Brain microvascular endothelial cell (primary cell): ENCODE results near the gene SLC6A20.
"Not testable (repeated sequence)": the region's sequence is repeated elsewhere in the genome, so short reads cannot be mapped to it uniquely, and the experiment has no call there.

ENCODE experiments used
- DNase-seq: peaks from one replicate; pipeline ENCODE4 v3.0.0-alpha.2; 2020
- H3K27ac ChIP-seq: fragments of 250-450 bp; sonication (Bioruptor Pico); 2 replicates; pipeline ENCODE4 v1.5.1; 2020; ENCODE audit warnings: mild to moderate bottlenecking, moderate library complexity
- H3K27me3 ChIP-seq: fragments of 250-450 bp; sonication (Bioruptor Pico); replicated peaks from 2 replicates; pipeline ENCODE4 v1.5.1; 2020; ENCODE audit warnings: mild to moderate bottlenecking
- H3K36me3 ChIP-seq: fragments of 250-450 bp; sonication (Bioruptor Pico); replicated peaks from 2 replicates; pipeline ENCODE4 v1.5.1; 2020; ENCODE audit warnings: mild to moderate bottlenecking
- H3K4me3 ChIP-seq: 2 replicates; pipeline ENCODE4 v1.5.1; 2011; ENCODE audit warnings: low read depth, mild to moderate bottlenecking, control low read depth, low read length, moderate library complexity
- in situ Hi-C: cut with HindIII; loops from 2 replicates; pipeline ENCODE4 v1.10.0; 2017; ENCODE audit warnings: low sequenced_read_pairs, low pct_ligation_motif_present
- TF ChIP-seq, protein P1 (sequence below): IDR thresholded peaks from 2 replicates; pipeline ENCODE4 v1.5.1; 2011; ENCODE audit warnings: low read depth, mild to moderate bottlenecking, moderate library complexity, low read length, control low read depth, inconsistent platforms; ENCODE audit errors: missing control alignments

SLC6A20 gene

DNA sequence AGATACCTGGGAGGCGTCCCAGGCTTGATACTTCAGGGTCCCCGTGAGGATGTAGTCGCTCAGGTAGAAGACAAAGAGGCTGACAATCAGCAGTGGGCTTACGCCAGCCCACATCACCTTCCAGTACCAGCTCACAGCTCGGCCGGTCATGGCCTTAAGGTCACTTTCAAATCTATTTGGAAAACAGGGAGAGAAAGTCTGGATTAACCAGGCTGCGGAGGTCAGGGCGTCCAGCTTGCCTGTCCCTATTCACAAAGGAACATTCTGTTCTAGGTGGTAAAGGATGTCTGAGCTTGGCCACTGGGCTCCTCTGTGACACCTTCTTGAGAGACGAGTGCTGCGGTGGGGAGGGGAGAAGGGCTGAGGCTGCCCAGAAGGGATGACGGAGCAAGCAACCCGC is 36.5 kb downstream of the SLC6A20 start:
- in situ Hi-C loops = loop anchor here (25.0 kb wide), 1 partner anchor 302 kb away; no protein-coding TSS in a partner anchor
- no peak for DNase-seq
- H3K4me3 ChIP-seq = no peak overlapping the region
- no peak overlapping the region for H3K27ac ChIP-seq
- TF ChIP-seq, protein P1, sequence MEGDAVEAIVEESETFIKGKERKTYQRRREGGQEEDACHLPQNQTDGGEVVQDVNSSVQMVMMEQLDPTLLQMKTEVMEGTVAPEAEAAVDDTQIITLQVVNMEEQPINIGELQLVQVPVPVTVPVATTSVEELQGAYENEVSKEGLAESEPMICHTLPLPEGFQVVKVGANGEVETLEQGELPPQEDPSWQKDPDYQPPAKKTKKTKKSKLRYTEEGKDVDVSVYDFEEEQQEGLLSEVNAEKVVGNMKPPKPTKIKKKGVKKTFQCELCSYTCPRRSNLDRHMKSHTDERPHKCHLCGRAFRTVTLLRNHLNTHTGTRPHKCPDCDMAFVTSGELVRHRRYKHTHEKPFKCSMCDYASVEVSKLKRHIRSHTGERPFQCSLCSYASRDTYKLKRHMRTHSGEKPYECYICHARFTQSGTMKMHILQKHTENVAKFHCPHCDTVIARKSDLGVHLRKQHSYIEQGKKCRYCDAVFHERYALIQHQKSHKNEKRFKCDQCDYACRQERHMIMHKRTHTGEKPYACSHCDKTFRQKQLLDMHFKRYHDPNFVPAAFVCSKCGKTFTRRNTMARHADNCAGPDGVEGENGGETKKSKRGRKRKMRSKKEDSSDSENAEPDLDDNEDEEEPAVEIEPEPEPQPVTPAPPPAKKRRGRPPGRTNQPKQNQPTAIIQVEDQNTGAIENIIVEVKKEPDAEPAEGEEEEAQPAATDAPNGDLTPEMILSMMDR = no peak
- no peaks in the 10 kb centered on the region for H3K36me3 ChIP-seq
- no peaks in the 10 kb centered on the region for H3K27me3 ChIP-seq

DNA sequence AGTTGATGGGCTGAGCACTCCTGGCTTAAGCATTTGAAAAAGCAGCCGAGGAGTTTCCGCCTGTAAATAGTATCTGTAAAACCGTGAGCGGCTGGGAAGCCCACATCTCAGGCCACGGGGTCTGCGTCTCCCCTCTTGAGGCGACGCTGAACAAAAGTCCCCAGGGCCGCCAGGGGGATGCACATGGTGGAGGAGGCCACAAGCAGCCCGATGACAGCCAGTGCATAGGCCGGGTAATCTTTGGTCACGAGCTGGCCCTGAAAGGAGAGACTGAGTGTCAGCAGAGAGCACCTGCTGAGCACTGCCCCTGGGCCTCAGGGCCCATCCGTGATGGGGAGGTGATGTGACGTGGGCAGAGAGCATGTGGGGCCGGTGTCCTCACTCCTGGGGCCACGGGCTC is 37.5 kb downstream of the SLC6A20 start:
- in situ Hi-C loops = loop anchor here (25.0 kb wide), 1 partner anchor 303 kb away; no protein-coding TSS in a partner anchor
- TF ChIP-seq, protein P1 = no peak
- Histone ChIP-seq H3K27me3 (no peaks in the 10 kb centered on the region), H3K36me3 (no peaks in the 10 kb centered on the region), H3K4me3 (no peak overlapping the region), H3K27ac (no peak overlapping the region)
- no peak for DNase-seq

DNA sequence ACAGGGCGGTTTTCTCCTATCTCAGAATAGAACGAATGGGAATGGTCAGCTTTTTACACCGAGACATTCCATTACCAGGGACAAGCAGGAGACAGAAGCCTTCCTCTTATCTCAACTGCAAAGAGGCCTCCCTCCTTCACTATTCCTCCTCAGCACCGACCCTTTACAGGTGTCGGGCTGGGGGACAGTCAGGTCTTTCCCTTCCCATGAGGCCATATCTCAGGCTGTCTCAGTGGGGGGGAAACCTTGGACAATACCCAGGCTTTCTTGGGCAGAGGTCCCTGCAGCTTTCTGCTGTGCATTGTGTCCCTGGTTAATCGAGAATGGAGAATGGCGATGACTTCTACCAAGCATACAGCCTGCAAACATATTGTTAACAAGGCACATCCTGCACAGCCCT is 39.2 kb downstream of the SLC6A20 start:
- not testable (repeated sequence) for H3K36me3 ChIP-seq, H3K27ac ChIP-seq, H3K27me3 ChIP-seq, DNase-seq, H3K4me3 ChIP-seq
- in situ Hi-C loops = loop anchor here (25.0 kb wide), 1 partner anchor 305 kb away; no protein-coding TSS in a partner anchor

DNA sequence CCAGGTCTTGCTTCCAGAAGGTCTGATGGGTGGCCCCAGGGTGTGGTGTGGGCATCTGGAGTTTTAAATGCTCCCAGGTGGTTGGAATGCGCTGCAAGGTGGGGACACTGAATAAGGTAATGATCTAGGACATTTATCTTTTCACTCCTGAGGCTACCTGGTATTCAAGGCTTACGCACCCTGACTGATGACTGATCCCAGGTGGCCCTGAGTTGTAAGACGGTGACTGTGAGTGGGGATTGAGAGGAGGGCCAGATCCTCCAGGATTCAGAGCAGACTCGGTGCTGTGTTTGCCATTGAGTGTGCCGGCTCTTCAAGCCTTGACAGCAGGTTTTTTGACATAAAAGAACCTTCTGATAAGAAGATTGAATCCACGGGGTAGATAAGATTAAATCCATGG is 40.3 kb downstream of the SLC6A20 start:
- DNase-seq = no peak
- in situ Hi-C loops = loop anchor here (25.0 kb wide), 1 partner anchor 306 kb away; no protein-coding TSS in a partner anchor
- Histone ChIP-seq H3K27ac (no peak overlapping the region), H3K36me3 (no peaks in the 10 kb centered on the region), H3K4me3 (no peak overlapping the region), H3K27me3 (no peaks in the 10 kb centered on the region)
- TF ChIP-seq, protein P1 = no peak

DNA sequence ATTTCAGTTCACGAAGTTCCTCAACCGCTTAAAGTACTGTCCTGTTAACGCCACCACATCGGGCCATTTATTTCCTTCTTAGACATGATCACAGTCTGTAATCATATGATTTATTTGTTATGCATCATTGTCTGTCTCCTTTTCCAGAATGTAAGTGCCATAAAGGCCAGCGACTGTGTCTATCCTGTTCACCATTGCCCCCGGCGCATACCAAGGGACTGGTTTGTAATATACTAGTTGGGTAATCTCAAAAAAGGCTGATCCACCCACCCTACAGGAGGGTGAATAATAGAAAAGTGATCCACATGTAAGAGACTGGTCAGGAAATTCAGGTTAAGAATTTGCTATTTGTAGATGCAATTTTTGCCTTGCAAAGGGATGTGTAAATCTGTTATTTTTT is 41.9 kb downstream of the SLC6A20 start:
- in situ Hi-C loops = loop anchor here (25.0 kb wide), 1 partner anchor 308 kb away; no protein-coding TSS in a partner anchor
- TF ChIP-seq, protein P1 = no peak

DNA sequence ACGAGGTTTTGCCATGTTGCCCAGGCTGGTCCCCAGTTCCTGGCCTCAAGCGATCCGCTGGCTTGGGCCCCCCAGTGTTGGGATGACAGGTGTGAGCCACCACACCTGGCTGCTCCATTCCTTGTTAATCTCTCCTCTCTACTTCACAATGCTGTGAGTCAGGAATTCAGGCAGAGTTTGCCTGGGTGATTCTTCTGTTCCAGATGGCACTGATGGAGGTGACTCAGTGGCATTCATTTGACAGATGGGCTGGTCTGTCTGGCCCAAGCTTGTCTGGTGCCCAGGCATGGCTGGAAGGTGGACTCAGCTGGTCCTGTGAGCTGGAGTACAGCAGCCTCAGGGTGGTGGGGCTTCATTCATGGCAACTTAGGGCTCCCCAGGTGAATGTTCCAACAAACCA is 43.2 kb downstream of the SLC6A20 start:
- Histone ChIP-seq H3K36me3 (no peaks in the 10 kb centered on the region), H3K4me3 (no peak overlapping the region), H3K27ac (no peak overlapping the region), H3K27me3 (no peaks in the 10 kb centered on the region)
- no peak for DNase-seq
- TF ChIP-seq, protein P1 = no peak
- in situ Hi-C loops = loop anchor here (25.0 kb wide), 1 partner anchor 309 kb away; no protein-coding TSS in a partner anchor

More for the DNA sequence above, 41.9 kb downstream of the SLC6A20 start:
- no peaks in the 10 kb centered on the region for H3K27me3 ChIP-seq
- no peak overlapping the region for H3K27ac ChIP-seq
- no peak overlapping the region for H3K4me3 ChIP-seq
- no peaks in the 10 kb centered on the region for H3K36me3 ChIP-seq
- DNase-seq = no peak
